Vagina (tissue), 2 donors: ENCODE results near the gene CACNA1C. TPM values are rescaled to one million over a fixed set of nuclear protein-coding genes. Genes with fewer than 3 reads are reported as not detected.

Experiments
- DNase-seq, 2 donors: peaks; one replicate each; pipeline ENCODE4 v3.0.0-alpha.2; 2017; ENCODE audit errors: extremely low spot score in 2 of 2
- H3K27ac ChIP-seq: fragments of 200-600 bp; sonication (generic); one replicate; pipeline ENCODE4 v1.5.1; 2019
- H3K27me3 ChIP-seq: fragments of 200-600 bp; sonication (generic); one replicate; pipeline ENCODE4 v1.5.1; 2019
- H3K36me3 ChIP-seq, 2 donors: fragments of 200-600 bp; sonication (generic); one replicate each; pipeline ENCODE4 v1.5.1; 2017 to 2019
- H3K4me1 ChIP-seq: fragments of 200-600 bp; sonication (generic); one replicate; pipeline ENCODE4 v1.5.1; 2019
- H3K4me3 ChIP-seq, 2 donors: fragments of 200-600 bp; sonication (generic); 1 replicate in 1 of 2; 2 replicates in 1 of 2; pipeline ENCODE4 v1.5.1; 2016 to 2019
- H3K9me3 ChIP-seq: fragments of 200-600 bp; sonication (generic); one replicate; pipeline ENCODE4 v1.5.1; 2019
- CTCF ChIP-seq, 3 experiments: fragments of 450-650 bp in 2 of 3; fragments of 200-600 bp in 1 of 3; sonication (generic) in 1 of 3; IDR thresholded peaks; one replicate each; pipeline ENCODE4 v1.5.1; 2017 to 2019; ENCODE audit warnings: antibody characterized with exemption in 3 of 3, mild to moderate bottlenecking in 2 of 3, moderate library complexity in 2 of 3
- POLR2A ChIP-seq, 2 donors: fragments of 450-650 bp; IDR thresholded peaks; one replicate each; pipeline ENCODE4 v1.6.1; 2017; ENCODE audit warnings: antibody characterized with exemption in 2 of 2, mild to moderate bottlenecking in 2 of 2, moderate library complexity in 2 of 2
- POLR2AphosphoS5 ChIP-seq, 2 donors: sonication (generic); formaldehyde crosslinking; IDR thresholded peaks; one replicate each; pipeline ENCODE4 v1.9.0; 2017; ENCODE audit warnings: antibody characterized with exemption in 2 of 2, mild to moderate bottlenecking in 2 of 2, low read depth in 1 of 2; ENCODE audit not compliant: insufficient read depth in 1 of 2
- intact Hi-C: fragments of 100-400 bp; cut with DNase I; formaldehyde crosslinking; loops from one replicate; pipeline ENCODE4 v1.15.1; 2023
- total RNA-seq: library from RNA; depleted of rRNA; stranded (reverse); fragments of >200 nt; gene quantifications from one replicate; pipeline ENCODE4 v1.2.3, GENCODE V29; 2016

The CACNA1C gene
- total RNA-seq, 1 donor from 2014 or later = 9.8 TPM

GRCh38 chr12:2110849-2111566 lies 58.2 kb downstream of the CACNA1C start:
- H3K4me1 ChIP-seq = no peaks in the 10 kb centered on the region
- H3K9me3 ChIP-seq = no peaks in the 10 kb centered on the region
- no peaks in the 10 kb centered on the region for H3K36me3 ChIP-seq
- no peak overlapping the region for H3K27ac ChIP-seq
- TF ChIP-seq POLR2AphosphoS5 (IDR thresholded peaks at IDR 0.05; ENCODE audit: insufficient read depth in 1 of 2, low read depth in 1 of 2) = no peak
- no peaks in the 10 kb centered on the region for H3K27me3 ChIP-seq
- intact Hi-C loops = no loop called here
- no peak for DNase-seq
- no peak overlapping the region for H3K4me3 ChIP-seq

- intact Hi-C loops = no loop called here
- Histone ChIP-seq H3K36me3 (no peaks in the 10 kb centered on the region), H3K27me3 (no peaks in the 10 kb centered on the region), H3K4me1 (no peaks in the 10 kb centered on the region), H3K9me3 (no peaks in the 10 kb centered on the region), H3K4me3 (no peak overlapping the region), H3K27ac (no peak overlapping the region)
- no peak for TF ChIP-seq POLR2A (IDR thresholded peaks at IDR 0.05)
- no peak for TF ChIP-seq CTCF (IDR thresholded peaks at IDR 0.05)
- no peak for TF ChIP-seq POLR2AphosphoS5 (IDR thresholded peaks at IDR 0.05; ENCODE audit: insufficient read depth in 1 of 2, low read depth in 1 of 2)
- DNase-seq = no peak
Measured at GRCh38 chr12:2111826-2112225, 59.0 kb downstream of the CACNA1C start.

- H3K9me3 ChIP-seq = no peaks in the 10 kb centered on the region
- H3K36me3 ChIP-seq = no peaks in the 10 kb centered on the region
- H3K4me1 ChIP-seq = no peaks in the 10 kb centered on the region
- intact Hi-C loops = no loop called here
- H3K4me3 ChIP-seq = no peak overlapping the region
- no peak for TF ChIP-seq POLR2A (IDR thresholded peaks at IDR 0.05)
- no peak for TF ChIP-seq POLR2AphosphoS5 (IDR thresholded peaks at IDR 0.05; ENCODE audit: insufficient read depth in 1 of 2, low read depth in 1 of 2)
- TF ChIP-seq CTCF (IDR thresholded peaks at IDR 0.05) = no peak
- H3K27me3 ChIP-seq = no peaks in the 10 kb centered on the region
- no peak for DNase-seq
- H3K27ac ChIP-seq = no peak overlapping the region
Measured at GRCh38 chr12:2112401-2112800, 59.6 kb downstream of the CACNA1C start.

- no peak overlapping the region for H3K27ac ChIP-seq
- no peak for TF ChIP-seq POLR2AphosphoS5 (IDR thresholded peaks at IDR 0.05; ENCODE audit: insufficient read depth in 1 of 2, low read depth in 1 of 2)
- no peak for TF ChIP-seq POLR2A (IDR thresholded peaks at IDR 0.05)
- no peak for TF ChIP-seq CTCF (IDR thresholded peaks at IDR 0.05)
- DNase-seq = no peak
- H3K9me3 ChIP-seq = no peaks in the 10 kb centered on the region
- no peaks in the 10 kb centered on the region for H3K4me1 ChIP-seq
- intact Hi-C loops = no loop called here
- H3K36me3 ChIP-seq = no peaks in the 10 kb centered on the region
- no peaks in the 10 kb centered on the region for H3K27me3 ChIP-seq
- no peak overlapping the region for H3K4me3 ChIP-seq
Measured at GRCh38 chr12:2113119-2113912, 60.5 kb downstream of the CACNA1C start.

- no peak for DNase-seq
- peaks cover 4% of the 10 kb centered on the region for H3K4me1 ChIP-seq
- TF ChIP-seq POLR2A (IDR thresholded peaks at IDR 0.05) (no peak), CTCF (IDR thresholded peaks at IDR 0.05) (no peak), POLR2AphosphoS5 (IDR thresholded peaks at IDR 0.05; ENCODE audit: insufficient read depth in 1 of 2, low read depth in 1 of 2) (no peak)
- H3K27me3 ChIP-seq = no peaks in the 10 kb centered on the region
- no peaks in the 10 kb centered on the region for H3K36me3 ChIP-seq
- no peak overlapping the region for H3K4me3 ChIP-seq
- no peak overlapping the region for H3K27ac ChIP-seq
- intact Hi-C loops = no loop called here
- no peaks in the 10 kb centered on the region for H3K9me3 ChIP-seq
Measured at GRCh38 chr12:2114071-2114470, 61.3 kb downstream of the CACNA1C start.
